Sigmoid colon (tissue), 7 donors: ENCODE results near the gene GDNF. TPM values are rescaled to one million over a fixed set of nuclear protein-coding genes. Genes with fewer than 3 reads are reported as not detected.

Experiments
- DNase-seq: peaks from one replicate; pipeline ENCODE4 v3.0.0-alpha.2; 2019
- H3K27ac ChIP-seq, 4 donors: fragments of 200-600 bp; sonication (generic); one replicate each; pipeline ENCODE4 v1.5.1; 2016 to 2019; ENCODE audit warnings: mild to moderate bottlenecking in 1 of 4
- H3K27me3 ChIP-seq, 3 donors: fragments of 200-600 bp; sonication (generic); one replicate each; pipeline ENCODE4 v1.5.1; 2019; ENCODE audit warnings: mild to moderate bottlenecking in 1 of 3
- H3K36me3 ChIP-seq, 4 donors: fragments of 200-600 bp; sonication (generic); one replicate each; pipeline ENCODE4 v1.5.1; 2016 to 2019
- H3K4me1 ChIP-seq, 4 donors: fragments of 200-600 bp; sonication (generic); one replicate each; pipeline ENCODE4 v1.5.1; 2017 to 2019
- H3K4me3 ChIP-seq, 4 donors: fragments of 200-600 bp; sonication (generic); one replicate each; pipeline ENCODE4 v1.5.1; 2017 to 2019; ENCODE audit warnings: mild to moderate bottlenecking in 2 of 4, moderate library complexity in 1 of 4
- H3K9me3 ChIP-seq, 4 donors: fragments of 200-600 bp in 3 of 4; sonication (generic) in 3 of 4; one replicate each; pipeline versions ENCODE4 v1.5.1 to v1.6.1; 2013 to 2019
- EP300 ChIP-seq, 4 donors: sonication (generic); formaldehyde crosslinking; IDR thresholded peaks; one replicate each; pipeline ENCODE4 v1.6.1; 2017; ENCODE audit warnings: antibody characterized with exemption in 4 of 4
- POLR2A ChIP-seq, 2 donors: fragments of 450-650 bp; IDR thresholded peaks; one replicate each; pipeline ENCODE4 v1.6.1; 2016; ENCODE audit warnings: antibody characterized with exemption in 2 of 2, mild to moderate bottlenecking in 2 of 2, moderate library complexity in 2 of 2
- POLR2AphosphoS5 ChIP-seq, 4 donors: sonication (generic); formaldehyde crosslinking; IDR thresholded peaks; one replicate each; pipeline ENCODE4 v1.6.1; 2017; ENCODE audit warnings: antibody characterized with exemption in 4 of 4
- WGBS, 2 donors: extraction: QIAGEN DNeasy Blood & Tissue Kit; methylation state at CpG; one replicate each; pipeline ENCODE4 v1.1.7; 2013; 5-methylcytosine and 5-hydroxymethylcytosine counted together
- intact Hi-C: fragments of 100-400 bp; cut with DNase I; formaldehyde crosslinking; loops from one replicate; pipeline ENCODE4 v1.15.1; 2023
- polyA plus RNA-seq, 3 donors: library from polyadenylated mRNA; stranded (reverse); fragments of 200-250 nt; gene quantifications; one replicate each; pipeline ENCODE4 v1.2.3, GENCODE V29; 2013
- total RNA-seq, 4 donors: library from RNA; depleted of rRNA; stranded (reverse); fragments of >200 nt; gene quantifications; one replicate each; pipeline ENCODE4 v1.1.0, GENCODE V29; 2016
- TF ChIP-seq, protein P1 (sequence below), 4 experiments: fragments of 450-650 bp in 3 of 4; fragments of 200-600 bp in 1 of 4; IDR thresholded peaks; one replicate each; pipeline ENCODE4 v1.5.1; 2016 to 2019; ENCODE audit warnings: antibody characterized with exemption in 4 of 4, mild to moderate bottlenecking in 3 of 4, moderate library complexity in 2 of 4
- donor health status: healthy with polysubstance abuse.
- donor health status: Bipolar disorder and iron deficiency.
- donor health status: healthy.

The GDNF gene
- total and polyA plus RNA-seq, 7 donors, result under 0.01 to 16.3 (median 4.2) TPM

DNA sequence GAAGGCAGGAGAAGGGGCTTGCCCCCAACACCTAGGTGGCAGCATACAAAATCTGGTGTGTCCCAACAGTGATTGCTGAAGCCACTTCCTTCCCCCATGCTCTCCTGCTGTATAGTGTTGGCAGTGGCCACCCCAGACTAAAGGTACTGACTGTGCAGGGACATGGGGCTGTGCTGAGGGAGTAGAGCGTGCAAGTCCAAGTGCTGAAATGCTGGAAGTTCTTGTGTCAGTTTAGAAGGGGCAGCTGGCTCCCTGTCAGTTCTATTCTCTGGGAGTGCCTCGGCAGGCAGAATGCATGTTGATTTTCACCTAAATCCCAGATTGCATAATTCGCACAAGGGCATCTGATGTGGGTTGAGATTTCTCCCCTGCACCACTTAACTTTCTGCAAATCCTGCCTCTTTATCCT, 68.6 kb downstream of the GDNF start:
- WGBS, 2 donors, result 71% methylated on average over 3 of the region's 3 CpGs
- H3K27ac ChIP-seq, result peak overlapping the region; percentile 55 to 77 (median 65)
- H3K4me1 ChIP-seq, result peaks cover 0 to 36% (median 28%) of the 10 kb centered on the region in 4 donors
- peak; percentile 75 for DNase-seq
- H3K9me3 ChIP-seq, result peaks cover 0 to 5% (median 1%) of the 10 kb centered on the region in 4 donors
- no peaks in the 10 kb centered on the region for H3K36me3 ChIP-seq
- peak in 2 of 4 donors; percentile 10 to 51 for TF ChIP-seq POLR2AphosphoS5 (IDR thresholded peaks at IDR 0.05)
- TF ChIP-seq, protein P1, sequence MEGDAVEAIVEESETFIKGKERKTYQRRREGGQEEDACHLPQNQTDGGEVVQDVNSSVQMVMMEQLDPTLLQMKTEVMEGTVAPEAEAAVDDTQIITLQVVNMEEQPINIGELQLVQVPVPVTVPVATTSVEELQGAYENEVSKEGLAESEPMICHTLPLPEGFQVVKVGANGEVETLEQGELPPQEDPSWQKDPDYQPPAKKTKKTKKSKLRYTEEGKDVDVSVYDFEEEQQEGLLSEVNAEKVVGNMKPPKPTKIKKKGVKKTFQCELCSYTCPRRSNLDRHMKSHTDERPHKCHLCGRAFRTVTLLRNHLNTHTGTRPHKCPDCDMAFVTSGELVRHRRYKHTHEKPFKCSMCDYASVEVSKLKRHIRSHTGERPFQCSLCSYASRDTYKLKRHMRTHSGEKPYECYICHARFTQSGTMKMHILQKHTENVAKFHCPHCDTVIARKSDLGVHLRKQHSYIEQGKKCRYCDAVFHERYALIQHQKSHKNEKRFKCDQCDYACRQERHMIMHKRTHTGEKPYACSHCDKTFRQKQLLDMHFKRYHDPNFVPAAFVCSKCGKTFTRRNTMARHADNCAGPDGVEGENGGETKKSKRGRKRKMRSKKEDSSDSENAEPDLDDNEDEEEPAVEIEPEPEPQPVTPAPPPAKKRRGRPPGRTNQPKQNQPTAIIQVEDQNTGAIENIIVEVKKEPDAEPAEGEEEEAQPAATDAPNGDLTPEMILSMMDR (IDR thresholded peaks at IDR 0.05), result no peak
- intact Hi-C loops, result loop anchor here (10.0 kb wide), 1 partner anchor 276 kb away; no protein-coding TSS in a partner anchor
- H3K27me3 ChIP-seq, result no peaks in the 10 kb centered on the region
- no peak overlapping the region for H3K4me3 ChIP-seq

DNA sequence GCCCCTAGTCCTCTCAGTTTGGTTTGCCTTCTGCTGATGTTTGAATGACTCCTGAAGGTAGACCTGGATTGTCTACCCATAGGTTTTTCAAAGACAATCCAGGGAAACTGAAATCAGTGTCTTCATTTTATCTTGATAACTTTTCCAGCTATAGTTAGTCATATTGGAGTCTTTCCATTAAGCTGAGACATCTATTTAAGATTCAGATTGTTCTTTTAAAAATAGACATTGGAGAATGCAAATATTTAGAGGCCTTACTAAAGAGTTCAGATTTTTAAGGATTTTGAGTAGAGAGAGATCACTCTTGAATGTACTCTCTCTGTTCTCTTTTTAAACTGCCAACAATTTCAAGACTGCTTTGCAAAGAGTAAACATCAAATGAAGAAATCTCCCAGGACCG, 69.1 kb downstream of the GDNF start:
- Histone ChIP-seq H3K9me3 (peaks cover 0 to 5% (median 1%) of the 10 kb centered on the region in 4 donors), H3K4me3 (no peak overlapping the region), H3K36me3 (no peaks in the 10 kb centered on the region), H3K27me3 (no peaks in the 10 kb centered on the region), H3K27ac (peak overlapping the region; percentile 55 to 77 (median 65)), H3K4me1 (peaks cover 0 to 32% (median 25%) of the 10 kb centered on the region in 4 donors)
- no peak for TF ChIP-seq EP300 (IDR thresholded peaks at IDR 0.05)
- no peak for TF ChIP-seq POLR2A (IDR thresholded peaks at IDR 0.05)
- no peak for TF ChIP-seq POLR2AphosphoS5 (IDR thresholded peaks at IDR 0.05)
- TF ChIP-seq, protein P1 (IDR thresholded peaks at IDR 0.05), result no peak
- DNase-seq, result no peak
- intact Hi-C loops, result loop anchor here (10.0 kb wide), 1 partner anchor 276 kb away; no protein-coding TSS in a partner anchor
- WGBS, 2 donors, result 56 to 62% methylated on average over 1 of the region's 1 CpG

DNA sequence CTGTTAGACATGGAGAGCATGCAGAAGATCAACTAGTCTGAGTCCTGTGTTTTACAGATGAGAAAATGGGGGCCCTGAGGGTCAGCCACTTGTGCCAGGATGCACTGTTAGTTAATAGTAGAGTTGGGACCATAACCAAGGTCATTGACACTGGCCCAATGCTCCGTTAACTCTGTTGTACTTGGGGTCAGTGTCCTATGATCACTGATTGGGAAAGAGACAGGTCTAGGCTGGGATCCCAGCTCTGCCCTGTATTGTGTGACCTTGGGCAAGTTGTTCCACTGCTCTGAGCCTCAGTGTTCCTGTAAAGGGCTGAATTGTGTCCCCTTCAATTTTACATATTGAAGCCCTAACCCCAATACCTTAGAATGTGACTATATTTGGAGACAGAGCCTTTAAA, 70.0 kb downstream of the GDNF start:
- WGBS, 2 donors, result 80 to 83% methylated on average over 1 of the region's 1 CpG
- intact Hi-C loops, result loop anchor here (10.0 kb wide), 1 partner anchor 275 kb away; no protein-coding TSS in a partner anchor
- H3K36me3 ChIP-seq, result no peaks in the 10 kb centered on the region

DNA sequence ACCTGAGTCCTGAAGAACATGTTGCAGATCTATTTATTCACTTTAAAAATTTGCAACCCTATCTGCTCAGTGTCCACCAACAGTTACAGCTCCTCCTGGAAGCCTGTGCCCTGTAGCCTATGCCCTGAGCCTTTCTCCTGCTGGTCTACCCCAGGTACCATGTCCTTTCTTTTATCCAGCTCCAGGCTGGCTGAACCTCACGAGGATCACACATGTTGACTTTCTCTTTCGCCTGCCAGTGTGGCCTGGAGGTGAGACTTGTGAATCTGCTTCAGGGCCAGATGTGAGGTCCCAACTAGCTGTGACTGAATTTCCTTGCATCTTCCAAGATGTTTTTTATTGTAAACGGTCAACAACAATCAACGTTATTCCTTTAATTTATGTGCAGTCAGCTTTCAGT, 70.7 kb downstream of the GDNF start:
- H3K9me3 ChIP-seq, result no peaks in the 10 kb centered on the region
- no peak overlapping the region for H3K4me3 ChIP-seq
- H3K4me1 ChIP-seq, result peaks cover 0 to 32% (median 24%) of the 10 kb centered on the region in 4 donors
- H3K27ac ChIP-seq, result no peak overlapping the region
- TF ChIP-seq POLR2AphosphoS5 (IDR thresholded peaks at IDR 0.05) (no peak), POLR2A (IDR thresholded peaks at IDR 0.05) (no peak), EP300 (IDR thresholded peaks at IDR 0.05) (no peak)
- TF ChIP-seq, protein P1 (IDR thresholded peaks at IDR 0.05), result no peak
- intact Hi-C loops, result no loop called here
- no peaks in the 10 kb centered on the region for H3K36me3 ChIP-seq
- DNase-seq, result no peak
- 85 to 87% methylated on average over 4 of the region's 4 CpGs for WGBS, 2 donors
- no peaks in the 10 kb centered on the region for H3K27me3 ChIP-seq

More for the DNA sequence above, 70.0 kb downstream of the GDNF start:
- H3K4me3 ChIP-seq, result no peak overlapping the region
- peaks cover 0 to 4% (median under 1%) of the 10 kb centered on the region in 4 donors for H3K9me3 ChIP-seq
- no peak for DNase-seq
- TF ChIP-seq POLR2AphosphoS5 (IDR thresholded peaks at IDR 0.05) (no peak), EP300 (IDR thresholded peaks at IDR 0.05) (no peak), POLR2A (IDR thresholded peaks at IDR 0.05) (no peak)
- TF ChIP-seq, protein P1 (IDR thresholded peaks at IDR 0.05), result no peak
- H3K27me3 ChIP-seq, result no peaks in the 10 kb centered on the region
- peaks cover 0 to 32% (median 24%) of the 10 kb centered on the region in 4 donors for H3K4me1 ChIP-seq
- H3K27ac ChIP-seq, result peak overlapping the region; percentile 55 to 77 (median 65)

DNA sequence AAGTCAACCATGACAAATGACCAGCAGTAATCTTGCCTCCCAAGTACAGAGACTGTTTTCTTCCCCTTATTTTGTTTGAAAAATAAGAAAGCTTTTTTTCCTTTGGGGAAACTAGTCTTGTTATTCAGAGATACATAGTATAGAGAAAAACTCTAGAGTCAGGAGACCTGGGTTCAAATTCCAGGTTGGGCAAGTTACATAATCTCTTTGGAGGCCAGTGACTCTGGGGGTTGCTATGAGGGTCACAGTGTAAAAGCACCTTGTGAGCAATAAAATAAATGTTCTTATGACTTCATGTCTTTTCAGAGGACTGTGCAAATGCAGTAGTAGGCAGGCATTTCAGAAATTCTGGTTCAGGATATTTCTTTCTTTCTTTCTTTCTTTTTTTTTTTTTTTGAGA, 71.5 kb downstream of the GDNF start:
- Histone ChIP-seq H3K27ac (no peak overlapping the region), H3K9me3 (no peaks in the 10 kb centered on the region), H3K27me3 (no peaks in the 10 kb centered on the region), H3K4me1 (peaks cover 0 to 32% (median 24%) of the 10 kb centered on the region in 4 donors), H3K4me3 (no peak overlapping the region), H3K36me3 (no peaks in the 10 kb centered on the region)
- TF ChIP-seq, protein P1 (IDR thresholded peaks at IDR 0.05), result no peak
- no peak for TF ChIP-seq POLR2AphosphoS5 (IDR thresholded peaks at IDR 0.05)
- TF ChIP-seq EP300 (IDR thresholded peaks at IDR 0.05), result no peak
- no peak for TF ChIP-seq POLR2A (IDR thresholded peaks at IDR 0.05)
- DNase-seq, result no peak
- intact Hi-C loops, result no loop called here
